ENCODE data around the gene ILDR2.

ILDR2 gene, protein sequence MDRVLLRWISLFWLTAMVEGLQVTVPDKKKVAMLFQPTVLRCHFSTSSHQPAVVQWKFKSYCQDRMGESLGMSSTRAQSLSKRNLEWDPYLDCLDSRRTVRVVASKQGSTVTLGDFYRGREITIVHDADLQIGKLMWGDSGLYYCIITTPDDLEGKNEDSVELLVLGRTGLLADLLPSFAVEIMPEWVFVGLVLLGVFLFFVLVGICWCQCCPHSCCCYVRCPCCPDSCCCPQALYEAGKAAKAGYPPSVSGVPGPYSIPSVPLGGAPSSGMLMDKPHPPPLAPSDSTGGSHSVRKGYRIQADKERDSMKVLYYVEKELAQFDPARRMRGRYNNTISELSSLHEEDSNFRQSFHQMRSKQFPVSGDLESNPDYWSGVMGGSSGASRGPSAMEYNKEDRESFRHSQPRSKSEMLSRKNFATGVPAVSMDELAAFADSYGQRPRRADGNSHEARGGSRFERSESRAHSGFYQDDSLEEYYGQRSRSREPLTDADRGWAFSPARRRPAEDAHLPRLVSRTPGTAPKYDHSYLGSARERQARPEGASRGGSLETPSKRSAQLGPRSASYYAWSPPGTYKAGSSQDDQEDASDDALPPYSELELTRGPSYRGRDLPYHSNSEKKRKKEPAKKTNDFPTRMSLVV

GRCh38 chr1:166975361-166976129, at the start of gene ILDR2:
Gene ILDR2 (minus strand): TSS chr1:166975540. CDS start chr1:166975268, 272 bp downstream.
- no peak for DNase-seq

GRCh38 chr1:167022384-167022783, 47.0 kb upstream of the ILDR2 start:
- no peak for DNase-seq

DNA sequence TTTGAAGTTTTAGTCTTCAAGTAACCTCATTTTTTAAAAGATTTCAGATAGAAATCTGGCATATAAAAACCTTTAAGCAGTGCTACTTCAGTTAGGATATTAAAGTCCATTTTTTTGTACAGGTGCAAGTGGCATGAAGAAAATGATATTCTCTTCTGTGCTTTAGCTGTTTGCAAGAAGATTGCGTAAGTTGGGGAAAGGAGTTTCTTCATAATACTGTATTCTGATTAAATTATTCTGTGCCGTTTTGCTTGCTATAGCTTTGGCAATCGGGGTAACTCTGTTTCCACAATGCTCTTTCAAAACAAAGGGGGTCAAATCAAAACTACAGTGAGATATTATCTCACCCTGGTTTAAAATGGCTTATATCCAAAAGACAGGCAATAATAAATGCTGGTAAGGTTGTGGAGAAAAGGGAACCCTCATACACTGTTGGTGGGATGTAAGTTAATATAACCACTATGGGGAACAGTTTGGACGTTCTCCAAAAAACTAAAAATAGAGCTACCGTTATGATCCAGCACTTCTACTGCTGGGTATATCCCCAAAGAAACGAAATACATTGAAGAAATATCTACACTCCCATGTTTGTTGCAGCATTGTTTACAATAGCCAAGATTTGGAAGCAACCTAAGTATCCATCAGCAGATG, 40.9 kb upstream of the ILDR2 start:
- DNase-seq = no peak

DNA sequence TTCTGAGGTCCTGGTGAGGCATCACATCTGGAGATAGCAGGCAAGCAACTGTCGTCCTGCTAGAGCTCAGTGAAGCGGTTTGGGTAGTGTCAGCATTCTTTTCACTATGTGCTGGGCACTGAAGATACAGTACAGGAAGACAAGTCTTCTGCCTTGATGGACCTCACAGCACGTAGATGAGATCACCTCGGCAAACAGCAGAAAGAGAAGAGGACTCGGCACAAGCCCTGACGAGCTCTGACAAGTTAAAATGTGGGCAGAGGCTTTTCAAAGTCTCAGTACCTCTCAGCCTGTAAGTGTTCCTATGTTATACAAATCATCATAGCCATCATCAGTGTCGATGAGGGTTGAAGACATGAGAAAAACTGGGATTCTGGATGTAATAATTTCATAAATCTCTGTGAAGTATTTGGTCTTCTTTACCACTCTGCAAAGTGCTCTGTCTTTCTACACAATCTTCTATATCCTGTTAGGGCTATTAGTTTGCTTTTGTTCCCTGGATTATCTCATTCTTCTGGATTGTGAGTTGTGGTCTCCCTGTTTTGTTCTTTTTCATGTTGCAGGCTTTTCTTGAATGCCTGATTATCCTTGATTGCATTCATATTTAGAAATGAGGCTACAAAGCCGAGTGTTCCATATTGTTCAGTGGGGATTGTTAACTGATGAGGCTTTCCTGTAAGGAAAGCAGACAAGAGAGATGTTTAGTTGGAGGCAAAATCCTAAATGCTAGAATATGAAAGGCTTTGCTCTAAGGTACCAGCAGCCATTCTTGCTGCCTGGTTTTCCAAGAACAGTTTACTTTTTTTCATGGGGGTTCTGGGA, 38.0 kb upstream of the ILDR2 start:
- no peak for DNase-seq

GRCh38 chr1:167012570-167012969, 37.2 kb upstream of the ILDR2 start:
- no peak for DNase-seq

- no peak for DNase-seq
These were observed 36.3 kb upstream of the ILDR2 start for GRCh38 chr1:167011560-167012191.

- no peak for DNase-seq
These were observed 28.4 kb upstream of the ILDR2 start for GRCh38 chr1:167003711-167004110.

DNA sequence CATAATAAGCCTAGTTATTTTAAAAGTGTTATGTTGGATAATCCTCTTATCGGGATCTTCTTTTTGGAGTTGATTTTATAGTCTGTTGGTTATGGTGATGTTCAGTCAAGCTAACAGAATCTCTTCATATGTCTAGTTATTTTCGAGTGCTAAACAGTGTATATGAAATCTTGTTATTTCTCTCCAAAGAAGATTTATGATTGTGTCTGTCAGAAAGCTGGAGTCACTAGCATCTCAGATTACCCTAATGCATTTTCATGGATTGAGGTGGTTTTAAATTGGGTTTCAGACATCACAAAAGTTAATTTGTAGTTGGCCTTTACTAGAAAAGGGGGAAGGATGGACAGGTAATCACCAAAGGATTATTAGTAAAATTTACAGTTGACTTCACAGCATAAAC, 27.0 kb upstream of the ILDR2 start:
- no peak for DNase-seq

DNA sequence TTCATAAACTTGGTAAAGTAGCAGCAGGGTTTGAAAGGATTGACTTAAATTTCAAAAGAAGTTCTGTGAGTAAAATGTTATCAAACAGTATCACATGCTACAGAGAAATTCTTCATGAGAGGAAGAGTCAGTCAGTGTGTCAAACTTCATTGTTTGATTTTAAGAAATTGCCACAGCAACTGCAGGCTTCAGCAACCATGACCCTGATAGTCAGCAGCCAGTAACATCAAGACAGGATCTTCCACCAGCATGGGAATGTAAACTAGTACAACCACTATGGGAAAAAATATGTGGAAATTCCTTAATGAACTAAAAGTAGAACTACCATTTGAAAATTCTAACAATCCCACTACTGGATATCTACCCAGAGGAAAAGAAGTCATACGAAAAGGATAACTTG, 25.2 kb upstream of the ILDR2 start:
- DNase-seq = no peak

DNA sequence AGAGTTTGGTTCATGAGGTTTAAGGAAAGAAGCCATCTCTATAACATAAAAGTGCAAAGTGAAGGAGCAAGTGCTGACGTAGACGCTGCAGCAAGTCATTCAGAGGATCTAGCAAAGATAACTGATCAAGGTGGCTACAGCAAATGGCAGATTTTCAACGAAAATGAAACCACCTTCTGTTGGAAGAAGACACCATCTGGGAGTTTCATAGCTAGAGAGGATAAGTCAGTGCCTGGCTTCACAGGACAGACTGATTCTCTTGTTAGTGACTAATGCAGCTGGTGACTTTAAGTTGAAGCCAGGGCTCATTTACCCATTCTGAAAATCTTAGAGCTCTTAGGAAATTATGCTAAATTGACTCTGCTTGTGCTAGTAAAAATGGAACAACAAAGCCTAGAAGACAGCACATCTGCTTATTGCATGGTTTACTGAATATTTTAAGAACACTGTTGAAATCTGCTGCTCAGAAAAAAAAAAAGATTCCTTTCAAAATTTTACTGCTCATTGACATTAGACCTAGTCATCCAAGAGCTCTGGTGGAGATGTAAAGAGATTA, 24.2 kb upstream of the ILDR2 start:
- DNase-seq = no peak

GRCh38 chr1:166999075-166999474, 23.7 kb upstream of the ILDR2 start:
- DNase-seq = no peak

DNA sequence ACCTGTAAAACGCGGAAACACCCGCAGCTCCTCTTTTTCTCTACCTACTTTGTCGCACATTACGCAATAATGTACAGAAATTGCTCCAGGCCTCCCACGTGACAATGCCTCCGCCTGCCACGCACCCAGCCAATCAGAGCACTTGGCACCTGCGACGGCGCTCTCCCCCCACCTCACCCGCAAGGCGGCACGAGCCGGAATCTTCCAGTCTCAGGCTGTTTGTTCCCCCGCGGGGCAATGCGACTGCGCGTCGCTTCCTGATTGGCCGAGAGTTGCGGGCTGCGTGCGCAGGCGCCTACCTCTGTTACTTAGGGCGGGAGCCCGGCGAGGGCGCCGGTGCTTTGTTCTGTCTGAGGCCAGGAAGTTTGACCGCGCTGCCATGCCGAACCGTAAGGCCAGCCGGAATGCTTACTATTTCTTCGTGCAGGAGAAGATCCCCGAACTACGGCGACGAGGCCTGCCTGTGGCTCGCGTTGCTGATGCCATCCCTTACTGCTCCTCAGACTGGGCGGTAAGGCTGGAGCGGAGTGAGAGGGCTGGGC, 13.7 kb upstream of the ILDR2 start, which contains the start of gene MAEL:
Gene MAEL, plus strand, starts transcription at position 307 of the 542 bp plus-strand sequence. Its CDS starts 73 bp downstream, at position 380.
- no peak for DNase-seq

- no peak for DNase-seq
These were observed 6.2 kb upstream of the ILDR2 start for GRCh38 chr1:166981589-166981988.

DNA sequence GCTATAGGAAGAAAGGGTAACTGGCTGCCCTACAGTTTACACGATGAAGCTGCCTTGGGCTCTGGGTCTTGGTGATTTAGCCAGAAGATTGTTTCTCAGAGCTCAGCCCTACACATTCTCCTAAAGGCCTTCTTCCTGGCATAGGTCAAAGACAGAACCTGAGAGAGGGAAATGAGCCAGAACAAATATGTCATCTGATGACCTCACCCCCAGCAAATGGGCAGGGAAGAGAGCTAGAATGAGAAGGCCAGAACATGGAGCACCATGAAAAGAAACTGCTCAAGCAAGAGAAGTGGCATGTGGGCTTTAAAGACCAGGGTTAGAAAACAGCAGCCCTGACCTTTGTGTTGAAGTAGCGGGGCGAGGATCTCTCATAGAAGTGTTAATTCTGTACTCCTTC, 5.5 kb upstream of the ILDR2 start:
- no peak for DNase-seq

GRCh38 chr1:166980383-166980782, 5.0 kb upstream of the ILDR2 start:
- no peak for DNase-seq

GRCh38 chr1:166978821-166979220, 3.5 kb upstream of the ILDR2 start:
- DNase-seq = no peak

DNA sequence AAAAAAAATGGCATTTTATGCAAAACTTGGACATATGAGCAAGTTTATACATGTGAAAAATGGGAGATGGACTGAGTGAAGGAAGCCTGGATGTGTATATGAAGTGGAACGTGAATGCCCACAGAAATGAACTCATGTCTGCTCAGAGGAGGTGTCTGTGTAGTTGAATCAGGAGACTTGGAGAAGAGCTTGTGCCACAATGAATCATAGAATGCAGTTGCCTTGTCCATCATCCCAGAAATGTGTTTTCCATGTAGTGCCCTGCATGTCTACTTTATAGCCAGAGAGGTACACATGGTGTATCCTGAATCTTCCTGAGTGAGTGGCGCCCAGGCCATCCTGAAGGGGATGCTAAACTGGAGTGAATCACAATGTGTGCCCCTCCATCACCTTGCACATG, 2.6 kb upstream of the ILDR2 start:
- DNase-seq = no peak

DNA sequence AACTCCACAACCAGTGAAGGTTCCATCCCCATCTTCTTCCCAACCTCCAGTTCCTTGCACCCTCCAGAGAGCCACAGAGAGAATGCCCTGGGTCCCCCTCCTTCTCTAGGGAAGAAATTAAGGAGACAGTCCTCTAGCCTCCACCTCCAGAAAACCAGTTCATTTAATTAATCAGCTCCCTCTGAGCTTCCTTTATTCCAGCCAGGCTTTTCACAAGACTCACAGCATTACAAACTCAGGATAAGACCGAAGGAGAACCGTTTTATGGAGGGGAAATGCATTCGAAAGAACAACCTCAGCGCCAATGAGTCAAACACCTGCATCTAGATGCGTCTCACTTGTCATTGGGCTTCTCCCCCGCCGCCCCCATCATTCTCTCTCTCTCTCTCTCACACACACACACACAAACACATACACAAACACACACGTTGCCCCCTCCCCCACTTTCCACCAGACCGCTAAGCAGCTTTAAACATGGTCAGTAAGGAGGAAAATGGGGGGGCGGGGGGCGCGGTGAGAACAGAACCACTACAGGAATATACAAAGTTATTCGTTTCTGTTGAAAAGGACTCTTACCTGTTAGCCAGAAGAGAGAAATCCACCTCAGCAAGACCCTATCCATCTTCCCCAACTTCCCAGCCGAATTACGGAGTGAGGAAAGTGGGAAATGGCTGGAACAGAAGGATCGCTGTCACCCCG, 544 bp downstream of the ILDR2 start:
- DNase-seq = no peak

DNA sequence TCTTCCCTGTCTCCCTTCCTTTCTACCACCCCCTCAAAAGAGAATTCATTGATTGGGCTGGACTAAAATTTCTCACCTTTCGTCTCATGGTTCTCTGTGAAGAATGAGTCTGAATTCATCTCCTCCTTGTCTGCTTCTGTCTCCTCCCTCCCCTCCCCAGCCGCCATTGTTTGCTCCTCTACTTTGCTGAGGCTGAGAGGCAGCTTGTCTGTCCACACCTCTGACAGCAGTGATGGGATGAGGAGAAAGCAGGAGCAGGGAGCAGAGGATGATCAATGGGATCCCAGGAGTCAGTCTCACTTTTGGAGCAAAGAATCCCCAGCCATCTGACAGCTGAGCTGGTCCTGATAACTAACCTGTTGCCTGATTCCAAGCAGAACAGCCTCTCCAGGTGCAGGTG, 2.5 kb downstream of the ILDR2 start:
- no peak for DNase-seq

DNA sequence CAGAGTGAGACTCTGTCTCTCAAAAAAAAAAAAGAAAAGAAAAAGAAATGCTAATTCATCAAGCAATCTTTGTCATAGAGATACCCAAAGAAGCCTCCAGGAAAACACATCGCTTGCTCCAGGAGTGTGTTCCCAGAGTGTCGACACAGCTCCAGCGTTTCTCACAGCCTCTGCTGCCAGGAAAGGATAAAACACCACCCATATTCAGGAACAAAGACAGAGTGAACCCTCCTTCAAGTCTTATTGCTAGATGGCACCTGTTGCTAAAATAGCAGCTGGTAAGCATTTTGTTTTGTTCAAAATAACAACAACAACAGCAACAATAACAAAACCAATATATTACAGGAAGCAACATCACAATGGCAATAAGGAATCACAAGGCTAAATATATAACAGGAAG, 3.1 kb downstream of the ILDR2 start:
- no peak for DNase-seq
